GM19035 (cell line): ENCODE measurements around the gene CIDEA.
A peak's percentile ranks its signal among the peaks of the same experiment; 100 is the strongest.

Experiments
- ATAC-seq: cut with Tn5 transposase; IDR thresholded peaks from one replicate; pipeline ENCODE4 v1.9.1; 2021; ENCODE audit not compliant: unreplicated experiment

CIDEA gene

DNA sequence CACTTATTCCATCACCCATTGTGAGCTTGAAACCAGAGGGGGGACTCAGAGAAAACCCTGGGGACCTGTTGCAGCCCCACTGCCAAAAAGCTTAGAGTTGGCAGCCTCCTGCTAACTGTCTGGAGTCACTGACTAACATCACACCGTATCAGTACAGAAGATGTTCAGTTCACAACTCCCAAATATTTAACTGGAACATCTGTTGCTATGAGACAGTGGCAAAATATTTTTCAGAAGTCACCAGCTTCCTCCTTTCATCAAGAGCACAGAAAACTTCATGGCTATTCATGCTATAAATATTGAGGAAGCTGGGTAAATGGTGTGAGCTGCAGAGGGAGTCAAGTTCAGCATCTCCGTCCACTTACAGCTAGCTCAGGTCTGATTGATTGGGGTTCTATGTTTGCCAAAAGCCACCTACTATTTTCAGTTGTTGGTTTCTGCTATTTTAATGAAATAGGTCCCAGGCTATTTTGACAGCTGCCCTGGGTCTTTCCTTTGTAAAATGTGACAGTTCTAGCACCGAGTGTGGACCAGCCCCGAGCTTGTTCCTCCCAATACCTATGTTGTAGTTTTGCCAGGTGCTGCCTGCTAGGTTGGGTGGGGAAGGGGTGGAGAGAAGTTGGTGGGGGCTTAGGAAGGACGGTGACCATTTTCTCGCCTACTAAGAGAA, 63.6 kb downstream of the CIDEA start:
- ATAC-seq: no peak

DNA sequence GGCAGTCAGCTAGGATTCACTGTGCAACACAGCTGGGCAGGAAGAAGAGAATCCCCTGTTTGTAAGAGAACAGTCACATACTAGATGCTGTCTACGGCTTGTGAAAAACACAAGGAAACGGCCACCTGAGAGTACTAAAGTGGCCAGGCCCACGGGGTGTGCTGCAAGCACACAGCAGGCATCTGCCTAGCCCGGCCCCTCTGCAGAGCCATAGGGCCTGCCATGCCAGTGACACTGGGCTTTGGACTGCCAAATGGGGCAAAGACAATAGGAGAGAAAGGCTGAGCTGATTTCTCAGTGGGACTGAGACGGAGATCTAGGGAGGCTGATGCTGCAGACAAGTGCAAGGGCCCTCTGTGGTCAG, 64.2 kb downstream of the CIDEA start:
- no peak for ATAC-seq

- no peak for ATAC-seq
Observed at GRCh38 chr18:12318857-12319256, 64.7 kb downstream of the CIDEA start.

DNA sequence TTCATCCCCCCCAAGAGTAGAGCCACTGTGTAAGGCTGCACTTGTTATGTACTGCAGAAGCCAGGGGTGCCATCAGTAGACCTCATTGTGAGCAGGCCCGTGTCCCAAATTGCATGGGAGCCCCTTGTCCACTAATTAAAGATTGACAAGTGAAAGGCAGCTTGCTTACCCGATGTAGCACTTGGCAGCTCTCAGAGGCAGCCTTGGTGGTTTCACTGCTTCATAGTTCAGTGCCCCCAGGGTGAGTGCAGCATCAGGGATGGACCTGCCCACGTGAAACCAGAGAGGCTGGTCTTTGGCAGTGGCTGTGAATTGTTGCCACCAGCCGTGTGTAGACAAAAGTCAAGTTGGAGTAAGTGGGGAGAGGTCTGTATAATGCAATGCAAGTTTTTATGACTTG, 67.2 kb downstream of the CIDEA start:
- ATAC-seq: peak; percentile 58

DNA sequence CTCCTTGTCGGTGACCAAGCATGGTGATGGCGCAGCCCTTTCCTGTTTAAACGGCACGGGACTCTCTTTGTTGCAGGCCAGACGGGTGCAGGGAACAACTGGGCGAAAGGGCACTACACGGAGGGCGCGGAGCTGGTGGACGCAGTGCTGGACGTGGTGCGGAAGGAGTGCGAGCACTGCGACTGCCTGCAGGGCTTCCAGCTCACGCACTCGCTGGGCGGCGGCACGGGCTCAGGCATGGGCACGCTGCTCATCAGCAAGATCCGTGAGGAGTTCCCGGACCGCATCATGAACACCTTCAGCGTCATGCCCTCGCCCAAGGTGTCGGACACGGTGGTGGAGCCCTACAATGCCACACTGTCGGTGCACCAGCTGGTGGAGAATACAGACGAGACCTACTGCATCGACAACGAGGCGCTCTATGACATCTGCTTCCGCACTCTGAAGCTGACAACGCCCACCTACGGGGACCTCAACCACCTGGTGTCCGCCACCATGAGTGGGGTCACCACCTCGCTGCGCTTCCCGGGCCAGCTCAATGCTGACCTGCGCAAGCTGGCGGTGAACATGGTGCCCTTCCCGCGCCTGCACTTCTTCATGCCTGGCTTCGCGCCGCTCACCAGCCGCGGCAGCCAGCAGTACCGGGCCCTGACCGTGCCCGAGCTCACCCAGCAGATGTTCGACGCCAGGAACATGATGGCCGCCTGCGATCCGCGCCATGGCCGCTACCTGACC, 71.0 kb downstream of the CIDEA start:
- no peak for ATAC-seq

DNA sequence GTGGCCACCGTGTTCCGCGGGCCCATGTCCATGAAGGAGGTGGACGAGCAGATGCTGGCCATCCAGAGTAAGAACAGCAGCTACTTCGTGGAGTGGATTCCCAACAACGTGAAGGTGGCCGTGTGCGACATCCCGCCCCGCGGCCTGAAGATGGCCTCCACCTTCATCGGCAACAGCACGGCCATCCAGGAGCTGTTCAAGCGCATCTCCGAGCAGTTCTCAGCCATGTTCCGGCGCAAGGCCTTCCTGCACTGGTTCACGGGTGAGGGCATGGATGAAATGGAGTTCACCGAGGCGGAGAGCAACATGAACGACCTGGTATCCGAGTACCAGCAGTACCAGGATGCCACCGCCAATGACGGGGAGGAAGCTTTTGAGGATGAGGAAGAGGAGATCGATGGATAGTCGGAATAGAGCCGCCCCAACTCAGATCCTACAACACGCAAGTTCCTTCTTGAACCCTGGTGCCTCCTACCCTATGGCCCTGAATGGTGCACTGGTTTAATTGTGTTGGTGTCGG, 71.6 kb downstream of the CIDEA start:
- no peak for ATAC-seq

- no peak for ATAC-seq
Observed at GRCh38 chr18:12326711-12327460, 72.7 kb downstream of the CIDEA start.
